ENCODE results near the gene NBAS. TPM values are rescaled to one million over a fixed set of nuclear protein-coding genes. Genes with fewer than 3 reads are reported as not detected.

NBAS gene
- total and polyA plus RNA-seq, 2 of the 13 experiments (the other 11 are each of a cell fraction or from before 2014, with no cell fraction given): 33.6 to 58.7 TPM

DNA sequence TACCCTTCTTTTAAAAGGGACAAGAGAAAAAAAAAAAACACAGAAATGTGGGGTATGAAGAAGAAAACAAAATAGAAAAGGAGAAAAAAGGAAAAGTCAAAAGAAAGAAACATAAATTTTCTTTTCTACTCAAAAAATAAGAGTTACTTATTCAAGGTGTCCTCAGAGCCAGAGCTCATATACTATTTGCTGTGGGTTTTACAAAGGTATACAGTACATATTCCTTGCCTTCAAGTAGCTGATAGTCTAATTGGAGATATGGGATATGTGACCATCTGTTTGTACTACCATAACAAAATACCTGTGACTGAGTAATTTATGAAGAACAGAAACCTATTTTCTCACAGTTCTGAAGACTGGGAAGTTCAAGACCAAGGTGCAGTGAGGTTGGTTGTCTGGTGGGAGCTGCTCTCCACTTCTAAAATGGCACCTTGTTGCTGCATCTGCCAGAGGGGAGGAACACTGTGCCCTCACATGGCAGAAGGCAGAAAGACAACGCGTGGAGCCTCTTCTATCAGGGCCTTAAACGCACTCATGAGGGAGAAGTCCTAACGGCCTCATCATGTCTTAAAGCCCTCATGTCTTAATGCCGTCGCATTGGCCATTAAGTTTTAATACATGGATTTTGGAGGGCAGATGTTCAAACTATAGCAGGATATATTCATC, 33.9 kb downstream of the NBAS start:
- intact Hi-C loops (cut with micrococcal nuclease; ENCODE audit: unreplicated experiment) (no loop called here), in situ Hi-C loops (cut with HindIII; ENCODE audit: extremely low pct_ligation_motif_present, low pct_unique_long_range_greater_than_20kb) (no loop called here)
- Histone ChIP-seq H3K27me3 (ENCODE audit: control insufficient read depth in 1 of 2, insufficient read depth in 2 of 2, low read length in 2 of 2) (no peaks in the 10 kb centered on the region), H3K79me2 (ENCODE audit: insufficient read depth, low read length) (no peaks in the 10 kb centered on the region), H2AFZ (ENCODE audit: low read length) (no peak overlapping the region), H3K4me3 (replicated peaks in 1 of 3; ENCODE audit: insufficient read depth in 1 of 3, low read depth in 2 of 3, low read length in 3 of 3) (no peak overlapping the region), H3K4me1 (ENCODE audit: insufficient read depth, low read length) (peaks cover 3% of the 10 kb centered on the region), H4K20me1 (ENCODE audit: insufficient read depth, low read length) (no peaks in the 10 kb centered on the region), H3K9me3 (ENCODE audit: low read length) (no peaks in the 10 kb centered on the region), H3K36me3 (replicated peaks in 1 of 2; ENCODE audit: control insufficient read depth in 1 of 2, insufficient read depth in 2 of 2, low read length in 2 of 2) (peaks cover 9 to 38% of the 10 kb centered on the region in 2 experiments), H3K27ac (ENCODE audit: extremely low read length, insufficient read depth, low read length) (no peak overlapping the region), H3K4me2 (ENCODE audit: low read depth, low read length) (no peak overlapping the region), H3K9ac (ENCODE audit: insufficient read depth, low read depth, low read length) (no peak overlapping the region)
- FAIRE-seq: no peak
- BruUV-seq (replicated peaks): no TSS peak
- peak; percentile 15 for DNase-seq (ENCODE audit: low spot score)
- POLR2A ChIA-PET: no interaction called here
- WGBS (ENCODE audit: low lambda C conversion rate): 94% methylated on average over 6 of the region's 6 CpGs
- ATAC-seq: peak; percentile 77
- CTCF ChIA-PET (ENCODE audit: low intra/inter-chr PET ratio, low total read pairs): no interaction called here
- TF ChIP-seq, protein P1, sequence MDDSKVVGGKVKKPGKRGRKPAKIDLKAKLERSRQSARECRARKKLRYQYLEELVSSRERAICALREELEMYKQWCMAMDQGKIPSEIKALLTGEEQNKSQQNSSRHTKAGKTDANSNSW (CRISPR knock-in tag; IDR thresholded peaks at IDR 0.05; ENCODE audit: borderline replicate concordance): no peak
- TF ChIP-seq SP1 (IDR thresholded peaks at IDR 0.05) (no peak), SP1 (CRISPR knock-in tag; IDR thresholded peaks at IDR 0.05) (no peak), ZNF224 (CRISPR knock-in tag; IDR thresholded peaks at IDR 0.05) (no peak), JUNB (CRISPR knock-in tag; IDR thresholded peaks at IDR 0.05; ENCODE audit: borderline replicate concordance) (no peak), ZNF329 (CRISPR knock-in tag; IDR thresholded peaks at IDR 0.05; ENCODE audit: low read depth) (no peak), ZNF790 (CRISPR knock-in tag; IDR thresholded peaks at IDR 0.05; ENCODE audit: borderline replicate concordance) (no peak), SMAD9 (CRISPR knock-in tag; IDR thresholded peaks at IDR 0.05) (no peak), ZNF235 (CRISPR knock-in tag; IDR thresholded peaks at IDR 0.05; ENCODE audit: borderline replicate concordance) (no peak), SIN3A (IDR thresholded peaks at IDR 0.05; ENCODE audit: borderline replicate concordance, low read depth, low read length) (no peak), ZNF12 (CRISPR knock-in tag; IDR thresholded peaks at IDR 0.05) (no peak), SP4 (CRISPR knock-in tag; IDR thresholded peaks at IDR 0.05) (no peak), ZFP82 (CRISPR knock-in tag; IDR thresholded peaks at IDR 0.05; ENCODE audit: borderline replicate concordance) (no peak), STAG1 (CRISPR knock-in tag; IDR thresholded peaks at IDR 0.05) (peak; percentile 50), MZF1 (CRISPR knock-in tag; IDR thresholded peaks at IDR 0.05; ENCODE audit: borderline replicate concordance) (no peak)
- TF ChIP-seq, protein P2, sequence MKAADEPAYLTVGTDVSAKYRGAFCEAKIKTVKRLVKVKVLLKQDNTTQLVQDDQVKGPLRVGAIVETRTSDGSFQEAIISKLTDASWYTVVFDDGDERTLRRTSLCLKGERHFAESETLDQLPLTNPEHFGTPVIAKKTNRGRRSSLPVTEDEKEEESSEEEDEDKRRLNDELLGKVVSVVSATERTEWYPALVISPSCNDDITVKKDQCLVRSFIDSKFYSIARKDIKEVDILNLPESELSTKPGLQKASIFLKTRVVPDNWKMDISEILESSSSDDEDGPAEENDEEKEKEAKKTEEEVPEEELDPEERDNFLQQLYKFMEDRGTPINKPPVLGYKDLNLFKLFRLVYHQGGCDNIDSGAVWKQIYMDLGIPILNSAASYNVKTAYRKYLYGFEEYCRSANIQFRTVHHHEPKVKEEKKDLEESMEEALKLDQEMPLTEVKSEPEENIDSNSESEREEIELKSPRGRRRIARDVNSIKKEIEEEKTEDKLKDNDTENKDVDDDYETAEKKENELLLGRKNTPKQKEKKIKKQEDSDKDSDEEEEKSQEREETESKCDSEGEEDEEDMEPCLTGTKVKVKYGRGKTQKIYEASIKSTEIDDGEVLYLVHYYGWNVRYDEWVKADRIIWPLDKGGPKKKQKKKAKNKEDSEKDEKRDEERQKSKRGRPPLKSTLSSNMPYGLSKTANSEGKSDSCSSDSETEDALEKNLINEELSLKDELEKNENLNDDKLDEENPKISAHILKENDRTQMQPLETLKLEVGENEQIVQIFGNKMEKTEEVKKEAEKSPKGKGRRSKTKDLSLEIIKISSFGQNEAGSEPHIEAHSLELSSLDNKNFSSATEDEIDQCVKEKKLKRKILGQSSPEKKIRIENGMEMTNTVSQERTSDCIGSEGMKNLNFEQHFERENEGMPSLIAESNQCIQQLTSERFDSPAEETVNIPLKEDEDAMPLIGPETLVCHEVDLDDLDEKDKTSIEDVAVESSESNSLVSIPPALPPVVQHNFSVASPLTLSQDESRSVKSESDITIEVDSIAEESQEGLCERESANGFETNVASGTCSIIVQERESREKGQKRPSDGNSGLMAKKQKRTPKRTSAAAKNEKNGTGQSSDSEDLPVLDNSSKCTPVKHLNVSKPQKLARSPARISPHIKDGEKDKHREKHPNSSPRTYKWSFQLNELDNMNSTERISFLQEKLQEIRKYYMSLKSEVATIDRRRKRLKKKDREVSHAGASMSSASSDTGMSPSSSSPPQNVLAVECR (CRISPR knock-in tag; IDR thresholded peaks at IDR 0.05; ENCODE audit: borderline replicate concordance): no peak
- TF ChIP-seq, protein P3, sequence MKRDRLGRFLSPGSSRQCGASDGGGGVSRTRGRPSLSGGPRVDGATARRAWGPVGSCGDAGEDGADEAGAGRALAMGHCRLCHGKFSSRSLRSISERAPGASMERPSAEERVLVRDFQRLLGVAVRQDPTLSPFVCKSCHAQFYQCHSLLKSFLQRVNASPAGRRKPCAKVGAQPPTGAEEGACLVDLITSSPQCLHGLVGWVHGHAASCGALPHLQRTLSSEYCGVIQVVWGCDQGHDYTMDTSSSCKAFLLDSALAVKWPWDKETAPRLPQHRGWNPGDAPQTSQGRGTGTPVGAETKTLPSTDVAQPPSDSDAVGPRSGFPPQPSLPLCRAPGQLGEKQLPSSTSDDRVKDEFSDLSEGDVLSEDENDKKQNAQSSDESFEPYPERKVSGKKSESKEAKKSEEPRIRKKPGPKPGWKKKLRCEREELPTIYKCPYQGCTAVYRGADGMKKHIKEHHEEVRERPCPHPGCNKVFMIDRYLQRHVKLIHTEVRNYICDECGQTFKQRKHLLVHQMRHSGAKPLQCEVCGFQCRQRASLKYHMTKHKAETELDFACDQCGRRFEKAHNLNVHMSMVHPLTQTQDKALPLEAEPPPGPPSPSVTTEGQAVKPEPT (CRISPR knock-in tag; IDR thresholded peaks at IDR 0.05; ENCODE audit: low read depth): no peak
- TF ChIP-seq, protein P4, sequence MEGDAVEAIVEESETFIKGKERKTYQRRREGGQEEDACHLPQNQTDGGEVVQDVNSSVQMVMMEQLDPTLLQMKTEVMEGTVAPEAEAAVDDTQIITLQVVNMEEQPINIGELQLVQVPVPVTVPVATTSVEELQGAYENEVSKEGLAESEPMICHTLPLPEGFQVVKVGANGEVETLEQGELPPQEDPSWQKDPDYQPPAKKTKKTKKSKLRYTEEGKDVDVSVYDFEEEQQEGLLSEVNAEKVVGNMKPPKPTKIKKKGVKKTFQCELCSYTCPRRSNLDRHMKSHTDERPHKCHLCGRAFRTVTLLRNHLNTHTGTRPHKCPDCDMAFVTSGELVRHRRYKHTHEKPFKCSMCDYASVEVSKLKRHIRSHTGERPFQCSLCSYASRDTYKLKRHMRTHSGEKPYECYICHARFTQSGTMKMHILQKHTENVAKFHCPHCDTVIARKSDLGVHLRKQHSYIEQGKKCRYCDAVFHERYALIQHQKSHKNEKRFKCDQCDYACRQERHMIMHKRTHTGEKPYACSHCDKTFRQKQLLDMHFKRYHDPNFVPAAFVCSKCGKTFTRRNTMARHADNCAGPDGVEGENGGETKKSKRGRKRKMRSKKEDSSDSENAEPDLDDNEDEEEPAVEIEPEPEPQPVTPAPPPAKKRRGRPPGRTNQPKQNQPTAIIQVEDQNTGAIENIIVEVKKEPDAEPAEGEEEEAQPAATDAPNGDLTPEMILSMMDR (CRISPR knock-in tag; IDR thresholded peaks at IDR 0.05): peak; percentile 46

All from HepG2 (cell line).